ENCODE data around the gene GIMAP1.

Gene GIMAP1

GRCh38 chr7:150748376-150748775, 32.0 kb downstream of the GIMAP1 start:
- DNase-seq (ENCODE audit: low spot score), result no peak

GRCh38 chr7:150751702-150752101, 35.3 kb downstream of the GIMAP1 start:
- no peak for DNase-seq (ENCODE audit: low spot score)

GRCh38 chr7:150753239-150753638, 36.8 kb downstream of the GIMAP1 start:
- no peak for DNase-seq (ENCODE audit: low spot score)

- DNase-seq (ENCODE audit: low spot score), result no peak
These were observed 37.6 kb downstream of the GIMAP1 start for GRCh38 chr7:150753826-150754603.

GRCh38 chr7:150754951-150755350, 38.5 kb downstream of the GIMAP1 start:
- DNase-seq (ENCODE audit: low spot score), result no peak

GRCh38 chr7:150755473-150756099, 39.2 kb downstream of the GIMAP1 start:
- no peak for DNase-seq (ENCODE audit: low spot score)

- DNase-seq (ENCODE audit: low spot score), result no peak
These were observed 39.8 kb downstream of the GIMAP1 start for GRCh38 chr7:150756166-150756565.

GRCh38 chr7:150756858-150757257, 40.4 kb downstream of the GIMAP1 start:
- DNase-seq (ENCODE audit: low spot score), result peak; percentile 58

GRCh38 chr7:150759479-150759878, 43.1 kb downstream of the GIMAP1 start:
- DNase-seq (ENCODE audit: low spot score), result no peak

- no peak for DNase-seq (ENCODE audit: low spot score)
These were observed 49.9 kb downstream of the GIMAP1 start for GRCh38 chr7:150766334-150766709.

GRCh38 chr7:150769768-150770167, 53.4 kb downstream of the GIMAP1 start:
- DNase-seq (ENCODE audit: low spot score), result no peak
